Sigmoid colon (tissue), 7 donors: Measurements from ENCODE around the gene FHOD3. TPM values are rescaled to one million over a fixed set of nuclear protein-coding genes. Genes with fewer than 3 reads are reported as not detected.

Experiments used
- DNase-seq: peaks from one replicate; pipeline ENCODE4 v3.0.0-alpha.2; 2019
- H3K27ac ChIP-seq, 4 donors: fragments of 200-600 bp; sonication (generic); one replicate each; pipeline ENCODE4 v1.5.1; 2016 to 2019; ENCODE audit warnings: mild to moderate bottlenecking in 1 of 4
- H3K27me3 ChIP-seq, 3 donors: fragments of 200-600 bp; sonication (generic); one replicate each; pipeline ENCODE4 v1.5.1; 2019; ENCODE audit warnings: mild to moderate bottlenecking in 1 of 3
- H3K36me3 ChIP-seq, 4 donors: fragments of 200-600 bp; sonication (generic); one replicate each; pipeline ENCODE4 v1.5.1; 2016 to 2019
- H3K4me1 ChIP-seq, 4 donors: fragments of 200-600 bp; sonication (generic); one replicate each; pipeline ENCODE4 v1.5.1; 2017 to 2019
- H3K4me3 ChIP-seq, 4 donors: fragments of 200-600 bp; sonication (generic); one replicate each; pipeline ENCODE4 v1.5.1; 2017 to 2019; ENCODE audit warnings: mild to moderate bottlenecking in 2 of 4, moderate library complexity in 1 of 4
- H3K9me3 ChIP-seq, 4 donors: fragments of 200-600 bp in 3 of 4; sonication (generic) in 3 of 4; one replicate each; pipeline versions ENCODE4 v1.5.1 to v1.6.1; 2013 to 2019
- EP300 ChIP-seq, 4 donors: sonication (generic); formaldehyde crosslinking; IDR thresholded peaks; one replicate each; pipeline ENCODE4 v1.6.1; 2017; ENCODE audit warnings: antibody characterized with exemption in 4 of 4
- POLR2A ChIP-seq, 2 donors: fragments of 450-650 bp; IDR thresholded peaks; one replicate each; pipeline ENCODE4 v1.6.1; 2016; ENCODE audit warnings: antibody characterized with exemption in 2 of 2, mild to moderate bottlenecking in 2 of 2, moderate library complexity in 2 of 2
- POLR2AphosphoS5 ChIP-seq, 4 donors: sonication (generic); formaldehyde crosslinking; IDR thresholded peaks; one replicate each; pipeline ENCODE4 v1.6.1; 2017; ENCODE audit warnings: antibody characterized with exemption in 4 of 4
- WGBS, 2 donors: extraction: QIAGEN DNeasy Blood & Tissue Kit; methylation state at CpG; one replicate each; pipeline ENCODE4 v1.1.7; 2013; 5-methylcytosine and 5-hydroxymethylcytosine counted together
- intact Hi-C: fragments of 100-400 bp; cut with DNase I; formaldehyde crosslinking; loops from one replicate; pipeline ENCODE4 v1.15.1; 2023
- polyA plus RNA-seq, 3 donors: library from polyadenylated mRNA; stranded (reverse); fragments of 200-250 nt; gene quantifications; one replicate each; pipeline ENCODE4 v1.2.3, GENCODE V29; 2013
- total RNA-seq, 4 donors: library from RNA; depleted of rRNA; stranded (reverse); fragments of >200 nt; gene quantifications; one replicate each; pipeline ENCODE4 v1.1.0, GENCODE V29; 2016
- TF ChIP-seq, protein P1 (sequence below), 4 experiments: fragments of 450-650 bp in 3 of 4; fragments of 200-600 bp in 1 of 4; IDR thresholded peaks; one replicate each; pipeline ENCODE4 v1.5.1; 2016 to 2019; ENCODE audit warnings: antibody characterized with exemption in 4 of 4, mild to moderate bottlenecking in 3 of 4, moderate library complexity in 2 of 4
- donor health status: healthy with polysubstance abuse.
- donor health status: Bipolar disorder and iron deficiency.
- donor health status: healthy.

FHOD3 gene
- total and polyA plus RNA-seq, 7 donors: 1.2 to 24.9 (median 9.5) TPM

DNA sequence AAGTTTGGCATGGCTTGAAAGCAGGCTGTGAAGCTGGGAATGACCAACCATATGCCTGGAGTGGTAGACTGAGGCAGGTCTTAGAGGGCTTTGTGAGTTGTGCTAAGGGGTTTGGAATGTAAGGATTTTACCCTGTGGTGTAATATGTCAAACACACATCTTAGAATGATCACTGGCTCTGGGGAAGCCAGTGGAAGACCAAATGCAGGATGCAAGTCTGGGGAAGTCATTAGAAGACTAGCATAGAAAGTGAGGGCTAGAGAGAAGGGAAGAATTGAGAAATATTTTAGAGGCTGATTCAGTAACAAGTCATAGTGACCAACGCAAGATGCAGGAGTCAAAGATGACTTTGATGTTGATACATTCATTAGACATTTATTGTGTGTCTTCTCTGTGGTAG lies 3.5 kb upstream of the FHOD3 start:
- TF ChIP-seq POLR2A (IDR thresholded peaks at IDR 0.05) (no peak), EP300 (IDR thresholded peaks at IDR 0.05) (no peak)
- TF ChIP-seq, protein P1, sequence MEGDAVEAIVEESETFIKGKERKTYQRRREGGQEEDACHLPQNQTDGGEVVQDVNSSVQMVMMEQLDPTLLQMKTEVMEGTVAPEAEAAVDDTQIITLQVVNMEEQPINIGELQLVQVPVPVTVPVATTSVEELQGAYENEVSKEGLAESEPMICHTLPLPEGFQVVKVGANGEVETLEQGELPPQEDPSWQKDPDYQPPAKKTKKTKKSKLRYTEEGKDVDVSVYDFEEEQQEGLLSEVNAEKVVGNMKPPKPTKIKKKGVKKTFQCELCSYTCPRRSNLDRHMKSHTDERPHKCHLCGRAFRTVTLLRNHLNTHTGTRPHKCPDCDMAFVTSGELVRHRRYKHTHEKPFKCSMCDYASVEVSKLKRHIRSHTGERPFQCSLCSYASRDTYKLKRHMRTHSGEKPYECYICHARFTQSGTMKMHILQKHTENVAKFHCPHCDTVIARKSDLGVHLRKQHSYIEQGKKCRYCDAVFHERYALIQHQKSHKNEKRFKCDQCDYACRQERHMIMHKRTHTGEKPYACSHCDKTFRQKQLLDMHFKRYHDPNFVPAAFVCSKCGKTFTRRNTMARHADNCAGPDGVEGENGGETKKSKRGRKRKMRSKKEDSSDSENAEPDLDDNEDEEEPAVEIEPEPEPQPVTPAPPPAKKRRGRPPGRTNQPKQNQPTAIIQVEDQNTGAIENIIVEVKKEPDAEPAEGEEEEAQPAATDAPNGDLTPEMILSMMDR (IDR thresholded peaks at IDR 0.05): no peak

DNA sequence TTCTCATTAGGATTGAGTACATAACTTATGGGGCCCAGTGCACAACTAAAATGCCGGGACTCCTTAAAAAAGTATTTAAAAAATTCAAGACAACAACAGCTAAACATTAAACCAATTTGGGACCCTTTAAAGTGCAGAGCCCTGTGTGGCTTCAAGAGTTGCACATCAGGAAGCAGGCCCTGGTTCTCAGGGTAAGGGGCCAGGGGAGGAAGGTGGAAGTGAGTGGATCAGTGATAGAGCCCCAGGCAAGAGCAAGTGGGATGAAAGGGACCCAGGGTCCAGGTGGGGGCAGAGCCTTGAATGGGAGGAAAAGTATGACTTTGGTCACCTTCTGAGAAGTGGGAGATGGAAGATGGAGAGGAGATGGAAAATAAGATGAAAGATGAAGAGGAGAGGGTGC lies 2.3 kb upstream of the FHOD3 start:
- H3K27me3 ChIP-seq: peaks cover 0 to 4% (median 0%) of the 10 kb centered on the region in 3 donors
- no peaks in the 10 kb centered on the region for H3K36me3 ChIP-seq
- DNase-seq: no peak
- TF ChIP-seq POLR2A (IDR thresholded peaks at IDR 0.05) (no peak), EP300 (IDR thresholded peaks at IDR 0.05) (no peak), POLR2AphosphoS5 (IDR thresholded peaks at IDR 0.05) (no peak)
- TF ChIP-seq, protein P1 (IDR thresholded peaks at IDR 0.05): no peak
- intact Hi-C loops: loop anchor here (10.0 kb wide), 1 partner anchor 110 kb away; the partner anchor contains the start of gene MOCOS
- peaks cover 0 to 26% (median 20%) of the 10 kb centered on the region in 4 donors for H3K4me1 ChIP-seq
- H3K9me3 ChIP-seq: no peaks in the 10 kb centered on the region
- H3K4me3 ChIP-seq: no peak overlapping the region
- 91 to 97% methylated on average over 1 of the region's 1 CpG for WGBS, 2 donors
- no peak overlapping the region for H3K27ac ChIP-seq

More for the DNA sequence above, 3.5 kb upstream of the FHOD3 start:
- Histone ChIP-seq H3K4me1 (peaks cover 0 to 26% (median 20%) of the 10 kb centered on the region in 4 donors), H3K9me3 (no peaks in the 10 kb centered on the region), H3K36me3 (no peaks in the 10 kb centered on the region), H3K27ac (no peak overlapping the region), H3K4me3 (no peak overlapping the region), H3K27me3 (peaks cover 0 to 4% (median 0%) of the 10 kb centered on the region in 3 donors)
- 87 to 91% methylated on average over 1 of the region's 1 CpG for WGBS, 2 donors
- intact Hi-C loops: loop anchor here (10.0 kb wide), 1 partner anchor 109 kb away; the partner anchor contains the start of gene MOCOS
- DNase-seq: no peak

GRCh38 chr18:36295880-36296301 lies 1.6 kb upstream of the FHOD3 start:
- intact Hi-C loops: loop anchor here (2.0 to 10.0 kb wide), 2 partner anchors 111 to 277 kb away; partner anchors contain the start of gene MOCOS
- TF ChIP-seq POLR2A (IDR thresholded peaks at IDR 0.05): no peak
- TF ChIP-seq POLR2AphosphoS5 (IDR thresholded peaks at IDR 0.05): no peak
- TF ChIP-seq, protein P1 (IDR thresholded peaks at IDR 0.05): no peak
- no peak for TF ChIP-seq EP300 (IDR thresholded peaks at IDR 0.05)
- H3K36me3 ChIP-seq: no peaks in the 10 kb centered on the region
- DNase-seq: no peak
- H3K27ac ChIP-seq: peak overlapping the region in 1 of 4 donors; percentile 80
- H3K27me3 ChIP-seq: peaks cover 0 to 4% (median 0%) of the 10 kb centered on the region in 3 donors
- H3K4me3 ChIP-seq: peak overlapping the region in 3 of 4 donors; percentile 65 to 89 (median 82)
- H3K4me1 ChIP-seq: peaks cover 0 to 26% (median 20%) of the 10 kb centered on the region in 4 donors
- no peaks in the 10 kb centered on the region for H3K9me3 ChIP-seq
- 41 to 56% methylated on average over 21 of the region's 21 CpGs for WGBS, 2 donors

GRCh38 chr18:36296650-36297416 lies 680 bp upstream of the FHOD3 start:
- H3K27me3 ChIP-seq: peaks cover 0 to 4% (median 0%) of the 10 kb centered on the region in 3 donors
- intact Hi-C loops: loop anchor here (2.0 to 10.0 kb wide), 2 partner anchors 112 to 276 kb away; partner anchors contain the start of gene MOCOS
- peaks cover 0 to 26% (median 20%) of the 10 kb centered on the region in 4 donors for H3K4me1 ChIP-seq
- DNase-seq: peak; percentile 78
- H3K27ac ChIP-seq: peak overlapping the region; percentile 43 to 81 (median 74)
- H3K9me3 ChIP-seq: no peaks in the 10 kb centered on the region
- peak overlapping the region; percentile 46 to 89 (median 74) for H3K4me3 ChIP-seq
- TF ChIP-seq POLR2AphosphoS5 (IDR thresholded peaks at IDR 0.05) (no peak), POLR2A (IDR thresholded peaks at IDR 0.05) (no peak), EP300 (IDR thresholded peaks at IDR 0.05) (no peak)
- TF ChIP-seq, protein P1 (IDR thresholded peaks at IDR 0.05): peak in 1 of 4 experiments; percentile 18
- no peaks in the 10 kb centered on the region for H3K36me3 ChIP-seq
- WGBS, 2 donors: 1% methylated on average over 47 of the region's 47 CpGs
